ENCODE data around the gene ZNF319. TPM values are rescaled to one million over a fixed set of nuclear protein-coding genes. Genes with fewer than 3 reads are reported as not detected.

ZNF319 gene
- total and polyA plus RNA-seq, 2 of the 13 experiments (the other 11 are each of a cell fraction or from before 2014, with no cell fraction given), result 2.4 to 3.6 TPM

DNA sequence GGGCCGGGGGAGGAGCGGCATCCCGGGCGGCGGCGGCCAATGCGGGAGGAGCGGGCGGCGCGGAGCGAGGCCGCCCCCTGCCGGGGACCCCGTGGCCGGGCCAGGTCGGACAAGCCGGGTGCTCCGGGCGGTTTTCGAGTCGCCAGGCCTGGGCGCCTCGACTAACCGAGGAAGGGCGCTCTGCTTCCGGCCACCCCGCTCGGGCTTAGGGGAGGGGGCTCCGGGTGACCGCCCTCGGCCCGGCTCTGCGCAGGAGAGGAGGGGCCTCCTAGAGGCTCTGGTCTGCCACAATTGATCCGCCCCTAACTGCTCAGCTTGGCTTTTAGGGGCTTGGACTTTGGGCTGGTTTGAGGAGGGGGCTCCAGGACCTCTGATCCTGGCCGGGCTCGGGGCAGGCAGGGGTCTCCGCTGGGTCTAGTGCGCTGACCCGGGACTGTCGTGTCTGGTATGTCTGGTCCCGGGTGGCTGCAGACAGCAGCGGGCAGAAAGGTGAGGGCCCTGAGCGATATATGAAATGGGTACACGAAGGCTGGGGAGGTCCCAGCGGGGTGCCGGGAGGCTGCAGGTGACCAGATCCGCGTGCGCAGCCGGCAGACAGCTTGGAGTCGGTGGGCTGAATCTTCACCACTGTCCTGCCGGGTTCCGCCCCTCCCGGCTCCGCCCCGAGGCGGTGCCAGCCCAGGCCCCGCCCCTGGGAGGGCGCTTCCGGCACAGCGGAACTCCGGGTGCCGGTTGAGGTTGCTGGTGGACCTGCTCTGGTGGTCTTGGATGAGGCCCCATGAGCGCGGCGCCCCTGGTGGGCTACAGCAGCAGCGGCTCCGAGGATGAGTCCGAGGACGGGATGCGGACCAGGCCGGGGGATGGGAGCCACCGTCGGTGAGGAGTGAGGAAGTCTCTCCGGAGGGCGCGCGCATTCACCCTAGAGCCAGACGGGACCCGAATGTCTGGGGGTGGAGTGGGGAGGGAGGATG, 519 bp upstream of the ZNF319 start, which contains the start of gene USB1 (continued):
- no peak for TF ChIP-seq MYNN (CRISPR knock-in tag; IDR thresholded peaks at IDR 0.05; ENCODE audit: low read depth)
- no peak for TF ChIP-seq SOX6 (IDR thresholded peaks at IDR 0.05)
- TF ChIP-seq SOX6 (CRISPR knock-in tag; IDR thresholded peaks at IDR 0.05), result peak; percentile 61
- 0 out of 2 replicates have a peak, but pooled peaks have one; percentile 10 for TF ChIP-seq ZKSCAN8 (CRISPR knock-in tag; IDR thresholded peaks at IDR 0.05; ENCODE audit: borderline replicate concordance)
- no peak for TF ChIP-seq JARID2 (CRISPR knock-in tag; IDR thresholded peaks at IDR 0.05; ENCODE audit: insufficient replicate concordance)
- TF ChIP-seq, protein P1, sequence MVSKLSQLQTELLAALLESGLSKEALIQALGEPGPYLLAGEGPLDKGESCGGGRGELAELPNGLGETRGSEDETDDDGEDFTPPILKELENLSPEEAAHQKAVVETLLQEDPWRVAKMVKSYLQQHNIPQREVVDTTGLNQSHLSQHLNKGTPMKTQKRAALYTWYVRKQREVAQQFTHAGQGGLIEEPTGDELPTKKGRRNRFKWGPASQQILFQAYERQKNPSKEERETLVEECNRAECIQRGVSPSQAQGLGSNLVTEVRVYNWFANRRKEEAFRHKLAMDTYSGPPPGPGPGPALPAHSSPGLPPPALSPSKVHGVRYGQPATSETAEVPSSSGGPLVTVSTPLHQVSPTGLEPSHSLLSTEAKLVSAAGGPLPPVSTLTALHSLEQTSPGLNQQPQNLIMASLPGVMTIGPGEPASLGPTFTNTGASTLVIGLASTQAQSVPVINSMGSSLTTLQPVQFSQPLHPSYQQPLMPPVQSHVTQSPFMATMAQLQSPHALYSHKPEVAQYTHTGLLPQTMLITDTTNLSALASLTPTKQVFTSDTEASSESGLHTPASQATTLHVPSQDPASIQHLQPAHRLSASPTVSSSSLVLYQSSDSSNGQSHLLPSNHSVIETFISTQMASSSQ (IDR thresholded peaks at IDR 0.05; ENCODE audit: low read depth), result no peak
- TF ChIP-seq, protein P1 (CRISPR knock-in tag; IDR thresholded peaks at IDR 0.05; ENCODE audit: borderline replicate concordance), result 0 out of 2 replicates have a peak, but pooled peaks have one; percentile 39
- TF ChIP-seq KDM6A (CRISPR knock-in tag; IDR thresholded peaks at IDR 0.05; ENCODE audit: low read depth), result no peak
- TF ChIP-seq, protein P2, sequence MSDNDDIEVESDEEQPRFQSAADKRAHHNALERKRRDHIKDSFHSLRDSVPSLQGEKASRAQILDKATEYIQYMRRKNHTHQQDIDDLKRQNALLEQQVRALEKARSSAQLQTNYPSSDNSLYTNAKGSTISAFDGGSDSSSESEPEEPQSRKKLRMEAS (IDR thresholded peaks at IDR 0.05), result peak; percentile 67
- TF ChIP-seq STAG1 (CRISPR knock-in tag; IDR thresholded peaks at IDR 0.05), result peak; percentile 75
- TF ChIP-seq CCDC6 (CRISPR knock-in tag; IDR thresholded peaks at IDR 0.05), result peak; percentile 65; the same call in 1 of the 2 replicates
- no peak for TF ChIP-seq NFYB (CRISPR knock-in tag; IDR thresholded peaks at IDR 0.05)
- TF ChIP-seq ZNF207 (IDR thresholded peaks at IDR 0.05; ENCODE audit: borderline replicate concordance), result no peak
- TF ChIP-seq ZKSCAN1 (IDR thresholded peaks at IDR 0.05; ENCODE audit: low read length), result no peak
- TF ChIP-seq MYC (CRISPR knock-in tag; IDR thresholded peaks at IDR 0.05; ENCODE audit: borderline replicate concordance), result peak; percentile 82
- no peak for TF ChIP-seq ISX (CRISPR knock-in tag; conservative IDR thresholded peaks at IDR 0.05)
- no peak for TF ChIP-seq ZNF205 (CRISPR knock-in tag; IDR thresholded peaks at IDR 0.05)
- TF ChIP-seq, protein P3, sequence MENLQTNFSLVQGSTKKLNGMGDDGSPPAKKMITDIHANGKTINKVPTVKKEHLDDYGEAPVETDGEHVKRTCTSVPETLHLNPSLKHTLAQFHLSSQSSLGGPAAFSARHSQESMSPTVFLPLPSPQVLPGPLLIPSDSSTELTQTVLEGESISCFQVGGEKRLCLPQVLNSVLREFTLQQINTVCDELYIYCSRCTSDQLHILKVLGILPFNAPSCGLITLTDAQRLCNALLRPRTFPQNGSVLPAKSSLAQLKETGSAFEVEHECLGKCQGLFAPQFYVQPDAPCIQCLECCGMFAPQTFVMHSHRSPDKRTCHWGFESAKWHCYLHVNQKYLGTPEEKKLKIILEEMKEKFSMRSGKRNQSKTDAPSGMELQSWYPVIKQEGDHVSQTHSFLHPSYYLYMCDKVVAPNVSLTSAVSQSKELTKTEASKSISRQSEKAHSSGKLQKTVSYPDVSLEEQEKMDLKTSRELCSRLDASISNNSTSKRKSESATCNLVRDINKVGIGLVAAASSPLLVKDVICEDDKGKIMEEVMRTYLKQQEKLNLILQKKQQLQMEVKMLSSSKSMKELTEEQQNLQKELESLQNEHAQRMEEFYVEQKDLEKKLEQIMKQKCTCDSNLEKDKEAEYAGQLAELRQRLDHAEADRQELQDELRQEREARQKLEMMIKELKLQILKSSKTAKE (CRISPR knock-in tag; IDR thresholded peaks at IDR 0.05; ENCODE audit: borderline replicate concordance), result no peak; the same call in 1 of the 2 replicates
- TF ChIP-seq ZSCAN12 (CRISPR knock-in tag; IDR thresholded peaks at IDR 0.05), result 0 out of 2 replicates have a peak, but pooled peaks have one; percentile 59
- TF ChIP-seq CBX5 (CRISPR knock-in tag; IDR thresholded peaks at IDR 0.05; ENCODE audit: borderline replicate concordance), result peak; percentile 13; the same call in 1 of the 2 replicates
- TF ChIP-seq ZMAT3 (CRISPR knock-in tag; conservative IDR thresholded peaks at IDR 0.05), result 0 out of 2 replicates have a peak, but pooled peaks have one; percentile 18
- no peak for TF ChIP-seq PHF5A (CRISPR knock-in tag; IDR thresholded peaks at IDR 0.05; ENCODE audit: low read depth, unreplicated experiment)
- TF ChIP-seq MTF1 (CRISPR knock-in tag; IDR thresholded peaks at IDR 0.05), result 0 out of 2 replicates have a peak, but pooled peaks have one; percentile 13
